SU-DHL-6 (cell line): ENCODE measurements around the gene POU6F1.

Experiments
- CTCF ChIP-seq: fragments of 200-600 bp; sonication (generic); IDR thresholded peaks from one replicate; pipeline ENCODE4 v1.5.1; 2017; ENCODE audit warnings: antibody characterized with exemption, mild to moderate bottlenecking, low read length, moderate library complexity; ENCODE audit not compliant: insufficient read depth, poor library complexity, severe bottlenecking
- EZH2phosphoT487 ChIP-seq: fragments of 200-600 bp; sonication (generic), shearing (Covaris generic); conservative IDR thresholded peaks from 2 replicates; pipeline ENCODE4 v1.6.1; 2018; ENCODE audit warnings: mild to moderate bottlenecking, antibody characterized with exemption, low read length, moderate library complexity, mixed read lengths

GRCh38 chr12:51225771-51226170 is 7.9 kb upstream of the POU6F1 start:
- TF ChIP-seq CTCF (no peak), EZH2phosphoT487 (no peak)
